NCI-H2196 treated with DMSO at 0.1 percent for 48 hours (cell line): ENCODE measurements around the gene JUNB.
"Not testable (repeated sequence)": the region's sequence is repeated elsewhere in the genome, so short reads cannot be mapped to it uniquely, and the experiment has no call there.

ENCODE experiments used
- DNase-seq: peaks from one replicate; lab custom pipeline; 2025; ENCODE audit not compliant: unreplicated experiment; lab: John Stamatoyannopoulos, UW

JUNB gene

DNA sequence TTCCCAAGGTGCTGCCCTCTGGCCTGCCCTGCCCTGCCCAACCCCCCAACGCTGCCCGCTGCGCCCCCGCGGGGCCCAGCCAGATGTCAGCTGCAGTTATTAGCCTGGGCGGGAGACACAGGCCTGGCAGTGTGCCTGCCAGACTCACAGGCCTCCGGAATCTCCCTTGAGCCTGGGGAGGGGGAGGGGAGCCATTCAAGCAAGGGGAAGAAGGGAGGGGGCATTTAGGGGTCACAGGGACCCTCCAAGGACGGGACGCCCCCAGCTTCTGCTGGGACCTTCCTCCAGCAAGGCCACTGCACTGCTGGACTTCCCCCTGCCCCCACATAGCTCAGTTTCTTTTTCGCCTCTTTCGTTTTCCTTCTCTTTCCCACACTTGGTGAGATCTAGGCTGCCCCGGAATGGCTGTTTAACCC is 2.6 kb upstream of the JUNB start:
- peak; percentile 60 for DNase-seq

DNA sequence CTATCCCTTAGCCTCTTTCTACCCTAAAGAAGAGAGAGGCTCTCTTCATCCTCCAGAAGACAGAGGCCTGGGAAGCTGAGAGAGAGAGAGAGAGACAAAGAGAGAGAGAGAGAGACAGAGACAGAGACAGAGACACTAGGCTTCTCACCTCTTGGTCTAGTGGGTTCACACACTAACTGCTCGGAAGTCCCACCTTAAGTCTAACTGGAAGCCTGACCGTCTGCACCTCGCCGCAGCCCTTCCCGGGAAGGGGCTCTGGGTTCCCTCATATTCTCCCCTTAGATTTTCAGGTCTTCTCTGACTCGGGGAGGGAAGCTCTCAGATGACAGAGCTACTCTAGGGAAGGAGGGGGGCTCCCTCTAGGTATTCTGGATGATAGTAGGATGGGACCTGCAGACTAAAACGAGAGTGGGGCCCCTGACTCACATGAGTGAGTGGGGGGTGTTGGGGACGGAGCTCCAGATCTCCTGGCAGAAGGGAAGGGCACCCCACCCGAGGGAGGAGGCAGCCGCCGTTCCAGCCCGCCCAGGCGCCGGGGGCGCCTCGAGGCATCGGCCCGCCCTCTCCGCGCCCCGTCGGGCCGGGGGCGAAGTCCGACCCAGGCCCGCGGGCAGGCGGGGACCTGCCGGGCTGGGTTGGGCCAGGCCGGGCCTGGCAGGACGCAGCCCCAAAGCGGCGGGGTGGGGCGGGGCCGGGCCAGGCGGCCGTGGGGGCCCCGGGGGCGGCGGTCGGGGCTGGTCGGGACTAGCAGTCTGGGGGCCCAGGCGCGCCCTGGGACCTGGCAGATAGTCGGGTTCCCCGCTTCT is 2.0 kb upstream of the JUNB start:
- DNase-seq, result no peak

DNA sequence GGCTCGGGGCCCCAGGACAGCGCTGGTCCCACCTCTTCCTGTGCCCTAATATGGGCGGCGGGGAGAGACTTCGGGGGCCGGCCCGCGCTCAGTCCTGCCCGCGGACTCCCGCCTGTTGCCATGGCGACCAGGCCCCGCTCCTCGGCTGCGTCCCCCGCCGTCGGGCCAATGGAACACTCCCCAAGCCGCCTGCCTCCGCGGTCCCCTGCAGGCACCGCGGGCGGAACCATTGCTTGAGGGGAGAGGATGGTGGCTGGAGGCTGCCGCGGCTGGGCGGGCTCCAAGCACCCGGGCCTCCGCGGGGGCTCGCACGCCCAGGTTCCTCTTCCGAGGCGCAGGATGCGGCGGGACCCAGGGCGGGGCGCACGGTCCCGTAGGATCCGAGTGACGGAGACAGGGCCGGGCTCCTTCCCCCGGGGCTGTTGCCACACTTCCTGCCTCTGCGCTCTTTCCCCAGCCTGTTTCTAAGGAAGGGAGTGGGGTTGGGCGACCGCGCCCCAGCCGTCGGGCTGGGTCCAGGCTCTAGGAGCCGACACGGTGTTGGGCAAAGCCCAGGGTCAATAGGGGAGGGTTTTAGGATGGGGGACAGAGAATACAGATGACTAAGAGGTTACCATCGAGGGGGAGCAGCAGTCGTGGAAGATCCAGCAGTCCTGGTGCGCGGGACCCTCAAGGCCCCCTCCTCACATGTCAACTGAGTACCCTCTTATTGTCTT is 1.2 kb upstream of the JUNB start:
- DNase-seq, result peak; percentile 94

- no peak for DNase-seq
Measured at GRCh38 chr19:12790628-12791344, 500 bp upstream of the JUNB start.

DNA sequence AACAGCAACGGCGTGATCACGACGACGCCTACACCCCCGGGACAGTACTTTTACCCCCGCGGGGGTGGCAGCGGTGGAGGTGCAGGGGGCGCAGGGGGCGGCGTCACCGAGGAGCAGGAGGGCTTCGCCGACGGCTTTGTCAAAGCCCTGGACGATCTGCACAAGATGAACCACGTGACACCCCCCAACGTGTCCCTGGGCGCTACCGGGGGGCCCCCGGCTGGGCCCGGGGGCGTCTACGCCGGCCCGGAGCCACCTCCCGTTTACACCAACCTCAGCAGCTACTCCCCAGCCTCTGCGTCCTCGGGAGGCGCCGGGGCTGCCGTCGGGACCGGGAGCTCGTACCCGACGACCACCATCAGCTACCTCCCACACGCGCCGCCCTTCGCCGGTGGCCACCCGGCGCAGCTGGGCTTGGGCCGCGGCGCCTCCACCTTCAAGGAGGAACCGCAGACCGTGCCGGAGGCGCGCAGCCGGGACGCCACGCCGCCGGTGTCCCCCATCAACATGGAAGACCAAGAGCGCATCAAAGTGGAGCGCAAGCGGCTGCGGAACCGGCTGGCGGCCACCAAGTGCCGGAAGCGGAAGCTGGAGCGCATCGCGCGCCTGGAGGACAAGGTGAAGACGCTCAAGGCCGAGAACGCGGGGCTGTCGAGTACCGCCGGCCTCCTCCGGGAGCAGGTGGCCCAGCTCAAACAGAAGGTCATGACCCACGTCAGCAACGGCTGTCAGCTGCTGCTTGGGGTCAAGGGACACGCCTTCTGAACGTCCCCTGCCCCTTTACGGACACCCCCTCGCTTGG is 966 bp downstream of the JUNB start:
- peak; percentile 40 for DNase-seq

GRCh38 chr19:12792853-12793289 is 1.6 kb downstream of the JUNB start:
- DNase-seq, result no peak

DNA sequence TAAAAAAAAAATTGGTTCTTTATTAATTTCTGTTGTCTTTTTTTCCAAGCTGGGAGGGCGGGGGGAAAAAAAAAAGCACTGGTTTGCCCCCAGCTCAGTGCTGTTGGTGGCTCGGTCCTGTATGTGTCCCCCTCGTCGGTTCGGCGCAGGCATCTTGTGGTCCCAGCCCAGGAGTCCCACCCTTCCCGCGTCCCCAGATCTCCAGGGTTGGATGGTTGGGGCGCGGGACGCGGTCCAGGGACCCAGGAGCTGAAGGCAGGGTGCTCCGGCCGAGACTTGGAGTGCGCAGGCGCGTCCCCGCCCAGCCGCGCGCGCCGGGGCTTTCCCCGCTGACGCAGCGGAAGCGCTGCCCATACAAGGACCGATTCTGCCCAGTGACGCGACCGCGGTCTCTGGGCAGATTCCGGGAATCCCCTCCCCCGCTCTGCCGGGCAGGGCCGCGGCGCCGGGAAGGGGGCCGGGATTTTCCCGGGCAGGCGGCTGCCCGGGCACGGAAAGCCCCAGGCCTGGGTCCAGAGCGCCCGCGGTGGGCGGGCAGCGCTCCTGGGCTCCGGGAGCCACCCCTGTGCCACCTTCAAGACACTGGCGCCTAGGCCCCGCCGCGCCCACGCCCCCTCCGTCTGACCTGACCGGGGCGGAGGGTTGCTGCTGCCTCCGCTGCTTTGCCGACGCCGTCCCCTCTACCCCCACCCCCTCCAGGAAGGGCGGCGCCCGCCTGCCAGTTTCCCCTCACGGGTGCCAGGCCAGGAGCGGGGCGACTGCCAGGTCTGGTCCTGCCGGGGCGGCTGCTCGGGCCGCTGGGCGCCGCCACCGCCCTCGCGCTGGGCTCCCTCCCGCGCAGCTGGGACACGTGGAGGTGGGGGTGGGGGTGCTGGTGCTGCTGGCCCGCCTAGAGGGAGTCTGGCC is 2.3 kb downstream of the JUNB start:
- peak; percentile 91 for DNase-seq

GRCh38 chr19:12794196-12794941 is 3.1 kb downstream of the JUNB start:
- DNase-seq, result no peak

GRCh38 chr19:12794971-12795381 is 3.7 kb downstream of the JUNB start:
- no peak for DNase-seq

GRCh38 chr19:12796146-12797071 is 5.1 kb downstream of the JUNB start:
- peak; percentile 76 for DNase-seq

GRCh38 chr19:12797141-12797587 is 5.9 kb downstream of the JUNB start:
- no peak for DNase-seq

DNA sequence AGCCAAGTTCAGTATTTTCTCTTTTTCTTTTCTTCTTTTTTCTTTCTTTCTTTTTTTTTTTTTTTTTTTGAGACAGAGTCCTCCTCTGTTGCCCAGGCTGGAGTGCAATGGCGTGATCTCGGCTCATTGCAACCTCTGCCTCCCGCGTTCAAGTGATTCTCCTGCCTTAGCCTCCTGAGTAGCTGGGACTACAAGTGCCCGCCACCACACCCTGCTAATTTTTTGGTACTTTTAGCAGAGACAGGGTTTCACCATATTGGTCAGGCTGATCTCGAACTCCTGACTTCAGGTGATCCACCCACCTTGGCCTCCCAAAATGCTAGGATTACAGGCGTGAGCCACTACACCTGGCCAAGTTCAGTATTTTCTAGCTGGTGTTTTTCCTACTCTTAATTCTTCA is 6.3 kb downstream of the JUNB start:
- DNase-seq, result not testable (repeated sequence)

DNA sequence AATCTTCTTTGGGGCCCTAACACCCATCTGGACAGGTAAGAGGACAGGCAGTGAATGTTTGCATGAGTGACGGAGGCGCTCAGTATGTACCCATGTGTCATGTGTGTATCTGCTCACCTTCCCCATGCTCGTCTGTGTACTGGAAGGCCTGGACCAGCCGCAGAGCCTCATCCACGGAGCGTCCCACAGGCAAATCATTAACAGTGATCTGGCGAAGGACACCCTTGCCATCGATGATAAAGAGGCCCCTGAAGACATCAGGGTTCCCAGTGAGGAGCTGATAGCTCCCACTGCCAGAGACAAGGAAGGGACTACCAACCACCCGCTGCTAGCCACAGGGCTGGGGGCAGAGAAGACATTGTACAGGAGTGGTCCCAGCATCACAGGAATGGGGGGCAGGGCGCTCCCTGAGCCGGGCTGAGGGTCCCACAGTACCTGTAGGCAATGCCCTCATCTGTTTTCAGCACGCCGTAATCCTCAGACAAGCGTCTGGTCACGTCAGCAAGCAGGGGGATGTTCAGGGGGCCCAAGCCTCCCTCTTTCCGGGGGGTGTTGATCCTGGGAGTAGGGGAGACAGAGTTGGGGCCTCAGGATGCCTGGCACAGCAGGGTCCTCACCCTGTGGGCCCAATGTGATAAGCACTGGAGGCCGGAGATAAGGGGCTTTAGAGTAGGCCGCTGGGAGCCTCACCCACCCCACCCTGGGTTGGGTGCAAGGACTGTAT is 8.6 kb downstream of the JUNB start:
- DNase-seq, result no peak

DNA sequence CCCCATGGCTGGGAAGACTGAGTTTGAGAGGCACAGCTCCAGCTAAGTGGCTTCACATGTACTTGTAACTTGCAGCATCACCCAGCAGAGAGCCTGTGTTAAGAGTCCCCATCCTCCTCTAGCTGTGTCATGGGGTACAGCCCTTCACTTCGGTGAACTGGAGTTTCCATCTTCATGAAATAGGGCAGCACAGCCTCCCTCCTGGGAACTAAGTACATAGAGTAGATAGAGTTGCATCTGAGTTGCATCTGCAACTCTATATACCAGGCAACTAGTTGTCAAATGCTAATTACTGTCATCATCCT is 9.1 kb downstream of the JUNB start:
- no peak for DNase-seq

GRCh38 chr19:12800923-12801465 is 9.7 kb downstream of the JUNB start:
- DNase-seq, result no peak

DNA sequence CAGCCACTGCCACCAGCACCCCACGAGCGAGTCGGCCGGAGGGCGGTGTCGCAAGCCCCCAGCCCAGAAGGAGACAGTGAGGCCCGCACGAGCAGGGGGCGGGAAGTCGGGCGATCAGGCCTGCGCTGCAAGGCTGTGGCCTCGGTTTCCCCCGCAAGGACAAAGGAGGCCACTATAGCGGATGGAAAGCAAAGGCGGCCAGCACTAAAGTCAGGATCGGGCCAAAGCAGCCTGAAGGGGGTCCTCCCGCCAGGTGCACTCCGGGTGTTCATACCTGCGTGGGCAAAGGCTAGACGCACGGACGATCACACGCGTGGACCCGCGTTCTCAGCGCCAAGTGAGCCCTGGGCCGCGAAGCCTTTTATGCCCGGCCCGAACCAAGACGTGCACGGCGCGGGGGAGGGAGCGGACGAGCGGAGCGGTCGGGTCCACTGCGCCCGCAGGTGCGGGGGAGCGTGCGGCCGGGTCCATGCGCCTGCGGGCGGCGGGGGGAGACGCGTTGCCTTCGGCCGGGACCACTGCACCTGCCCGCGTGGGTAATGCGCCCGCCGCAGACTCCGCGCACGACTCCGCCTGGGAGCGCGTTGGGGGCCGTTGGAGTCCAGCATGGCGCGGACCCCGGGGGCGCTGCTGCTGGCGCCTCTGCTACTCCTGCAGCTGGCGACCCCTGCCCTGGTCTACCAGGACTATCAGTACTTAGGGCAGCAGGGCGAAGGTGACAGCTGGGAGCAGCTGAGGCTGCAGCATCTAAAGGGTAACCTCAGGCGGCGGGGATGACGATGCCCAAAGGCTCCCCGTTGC is 10.4 kb downstream of the JUNB start, which contains the start of the genes PRDX2 and THSD8:
Gene PRDX2, minus strand, starts transcription at position 335 of the 801 bp plus-strand sequence. CDS start 539 bp downstream, outside the sequence.
Gene THSD8, plus strand, starts transcription at position 604 of the 801 bp plus-strand sequence. Its CDS starts 3 bp downstream, at position 607.
- DNase-seq, result peak; percentile 54
